Stimulated activated CD4-positive, alpha-beta T cell treated with anti-CD3 and anti-CD28 coated beads, Interleukin-2, amount 100 ng/mL, for 24 hours (primary cell): ENCODE results near the gene BRD1.
"Not testable (repeated sequence)": the region's sequence is repeated elsewhere in the genome, so short reads cannot be mapped to it uniquely, and the experiment has no call there.

Experiments
- DNase-seq, 2 donors: peaks; one replicate each; pipeline ENCODE4 v3.0.0-alpha.2; 2020

The BRD1 gene

DNA sequence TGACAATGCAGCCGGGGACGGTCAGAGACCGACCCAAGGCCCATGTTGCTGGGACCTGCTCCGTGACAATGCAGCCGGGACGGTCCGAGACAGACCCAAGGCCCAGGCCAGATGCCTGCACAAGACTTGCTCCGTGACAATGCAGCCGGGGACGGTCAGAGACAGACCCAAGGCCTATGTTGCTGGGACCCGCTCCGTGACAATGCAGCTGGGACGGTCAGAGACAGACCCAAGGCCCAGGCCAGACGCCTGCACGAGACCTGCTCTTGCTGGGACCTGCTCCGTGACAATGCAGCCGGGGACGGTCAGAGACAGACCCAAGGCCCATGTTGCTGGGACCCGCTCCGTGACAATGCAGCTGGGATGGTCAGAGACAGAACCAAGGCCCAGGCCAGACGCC, 45.8 kb downstream of the BRD1 start:
- not testable (repeated sequence) for DNase-seq

DNA sequence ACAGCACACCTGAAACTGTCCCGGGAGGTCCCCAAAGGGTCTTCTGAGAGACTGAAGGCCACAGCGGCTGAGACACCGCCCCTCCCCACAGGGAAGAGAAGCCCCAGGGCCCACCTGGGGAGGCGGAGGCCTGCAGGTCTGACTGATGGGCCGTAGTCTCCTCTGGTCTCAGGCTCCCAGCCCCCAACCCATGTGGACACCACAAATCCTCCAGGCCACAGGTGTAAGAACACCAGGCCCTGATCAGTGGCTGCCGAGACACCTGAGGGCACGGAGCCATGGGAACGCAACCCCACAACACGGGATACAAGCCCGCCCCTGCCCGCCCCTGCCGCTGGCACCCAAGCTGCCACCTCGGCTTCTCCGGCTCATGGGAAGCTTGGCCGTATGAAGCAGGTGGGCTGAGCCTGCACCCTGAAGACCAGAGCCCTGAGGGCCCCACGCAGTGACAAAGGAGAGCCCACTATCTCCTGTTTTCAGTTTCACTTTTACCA, 46.3 kb downstream of the BRD1 start:
- DNase-seq: no peak

GRCh38 chr22:49780698-49781288, 46.9 kb downstream of the BRD1 start:
- no peak for DNase-seq

- DNase-seq: no peak
These were observed 47.6 kb downstream of the BRD1 start for GRCh38 chr22:49779853-49780697.

GRCh38 chr22:49779211-49779610, 48.5 kb downstream of the BRD1 start:
- no peak for DNase-seq

DNA sequence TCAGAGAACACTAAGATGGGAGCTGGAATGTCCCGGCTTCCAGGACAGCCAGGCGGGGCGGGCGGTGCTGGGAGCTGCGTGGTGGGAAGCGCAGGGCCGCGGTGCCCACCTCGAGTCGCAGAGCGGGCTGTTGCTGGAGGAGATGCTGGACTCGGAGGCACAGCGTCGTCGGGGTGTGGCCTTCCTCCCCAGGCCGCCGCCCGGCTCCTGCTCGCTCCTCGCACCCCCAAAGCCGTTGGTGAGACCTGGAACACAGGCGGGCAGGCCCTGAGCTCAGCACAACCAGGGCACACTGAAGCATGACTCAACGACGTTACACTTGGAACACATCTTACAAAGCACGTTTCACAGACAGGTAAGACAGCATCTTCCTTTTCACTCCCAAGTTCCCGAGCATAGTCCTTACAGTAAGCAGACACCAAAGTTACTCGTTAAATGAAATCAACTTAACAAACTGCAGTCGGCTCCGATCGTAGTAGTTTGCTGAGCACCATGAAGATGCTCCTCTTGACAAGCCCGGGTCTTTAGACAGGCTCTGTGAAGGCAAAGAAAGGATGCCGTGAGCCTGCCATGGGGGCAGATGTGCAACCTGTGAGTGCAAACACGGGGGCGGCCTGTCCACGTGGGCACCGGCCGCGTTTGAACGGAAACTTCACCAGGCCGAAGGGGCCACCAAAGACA, 50.0 kb downstream of the BRD1 start:
- no peak for DNase-seq

DNA sequence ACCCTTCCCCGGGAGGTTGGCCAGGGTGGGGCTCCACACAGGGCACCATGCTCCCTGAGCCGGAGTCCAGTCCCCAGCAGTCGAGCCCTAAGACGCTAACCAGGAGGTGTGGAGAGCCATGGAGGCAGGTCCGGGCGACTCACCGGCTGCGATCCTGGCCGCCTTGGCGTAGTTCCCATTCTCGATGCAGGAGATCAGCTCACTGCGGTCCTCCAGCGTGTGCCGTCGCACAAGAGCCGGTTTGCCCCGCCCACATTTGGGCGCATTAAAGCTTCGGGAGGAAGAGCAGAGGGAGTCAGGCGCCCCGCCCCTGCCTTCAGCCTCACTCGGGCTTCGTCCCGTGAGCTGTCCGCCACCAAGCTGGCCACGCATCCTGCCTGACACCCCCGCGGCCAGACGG, 50.8 kb downstream of the BRD1 start:
- DNase-seq: no peak

- DNase-seq: no peak
These were observed 51.7 kb downstream of the BRD1 start for GRCh38 chr22:49775867-49776511.

- no peak for DNase-seq
These were observed 52.3 kb downstream of the BRD1 start for GRCh38 chr22:49775191-49775866.

- no peak for DNase-seq
These were observed 53.0 kb downstream of the BRD1 start for GRCh38 chr22:49774499-49775151.

- DNase-seq: no peak
These were observed 53.6 kb downstream of the BRD1 start for GRCh38 chr22:49774046-49774445.

DNA sequence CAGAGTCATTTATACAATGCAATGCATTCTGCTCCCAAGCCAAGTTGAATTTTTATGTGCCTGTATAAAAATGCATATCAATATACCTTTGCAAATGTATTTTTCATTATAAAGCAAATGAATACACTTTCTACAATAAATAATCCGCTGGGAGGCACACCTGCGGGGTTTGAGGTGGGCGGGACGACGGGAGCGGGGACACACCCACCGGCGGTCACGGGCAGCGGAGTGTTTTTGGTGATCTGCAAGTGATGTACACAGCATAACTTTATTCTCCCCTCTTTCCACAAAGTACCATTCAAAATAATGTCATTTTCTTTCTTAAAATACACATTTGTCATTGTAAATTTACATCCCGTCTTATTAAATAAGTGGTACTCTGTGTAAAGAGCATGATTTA, 54.1 kb downstream of the BRD1 start:
- no peak for DNase-seq

- no peak for DNase-seq
These were observed 55.0 kb downstream of the BRD1 start for GRCh38 chr22:49772692-49773091.

DNA sequence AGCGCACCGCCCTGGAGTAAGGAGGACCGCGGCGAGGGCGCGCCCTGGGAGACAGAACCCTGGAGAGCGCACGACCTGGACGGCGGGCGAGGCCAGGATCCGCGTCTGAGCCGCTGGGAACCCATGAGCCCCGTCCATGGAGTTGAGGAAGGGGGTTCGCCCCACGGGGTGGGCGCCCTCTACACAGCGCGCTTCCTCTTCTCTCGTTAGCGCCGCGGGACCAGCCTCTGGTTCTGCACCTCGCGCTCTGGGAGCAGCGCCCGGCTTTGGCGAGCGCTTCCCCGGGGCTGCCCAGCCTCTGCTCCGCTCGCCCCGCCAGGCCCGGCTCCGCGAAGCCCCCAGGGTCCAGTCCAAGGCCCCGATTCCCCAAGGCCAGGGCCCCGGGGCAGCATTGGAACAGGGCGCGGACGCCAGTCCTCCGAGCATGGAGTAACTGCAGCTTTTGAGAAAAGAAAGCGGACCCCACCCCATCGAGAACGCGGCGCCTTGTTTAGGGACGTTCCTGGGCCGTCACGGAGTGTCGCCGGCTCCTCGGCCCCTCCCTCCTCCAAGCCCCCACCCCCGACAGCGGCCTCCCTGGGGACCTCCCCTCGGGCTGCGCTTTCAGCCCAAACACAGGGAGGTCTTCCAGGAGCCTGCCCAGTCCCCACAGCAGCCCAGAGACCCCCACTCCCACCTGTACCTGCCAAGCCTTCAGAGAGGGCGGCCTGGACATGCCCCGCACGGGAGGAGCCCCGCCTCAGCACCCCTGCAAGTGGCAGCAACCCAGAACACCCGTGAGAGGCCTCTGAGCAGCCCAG, 56.2 kb downstream of the BRD1 start:
- no peak for DNase-seq

- DNase-seq: no peak
These were observed 57.0 kb downstream of the BRD1 start for GRCh38 chr22:49770547-49771265.

- no peak for DNase-seq
These were observed 57.8 kb downstream of the BRD1 start for GRCh38 chr22:49769691-49770546.

GRCh38 chr22:49768951-49769690, 58.6 kb downstream of the BRD1 start:
- no peak for DNase-seq

DNA sequence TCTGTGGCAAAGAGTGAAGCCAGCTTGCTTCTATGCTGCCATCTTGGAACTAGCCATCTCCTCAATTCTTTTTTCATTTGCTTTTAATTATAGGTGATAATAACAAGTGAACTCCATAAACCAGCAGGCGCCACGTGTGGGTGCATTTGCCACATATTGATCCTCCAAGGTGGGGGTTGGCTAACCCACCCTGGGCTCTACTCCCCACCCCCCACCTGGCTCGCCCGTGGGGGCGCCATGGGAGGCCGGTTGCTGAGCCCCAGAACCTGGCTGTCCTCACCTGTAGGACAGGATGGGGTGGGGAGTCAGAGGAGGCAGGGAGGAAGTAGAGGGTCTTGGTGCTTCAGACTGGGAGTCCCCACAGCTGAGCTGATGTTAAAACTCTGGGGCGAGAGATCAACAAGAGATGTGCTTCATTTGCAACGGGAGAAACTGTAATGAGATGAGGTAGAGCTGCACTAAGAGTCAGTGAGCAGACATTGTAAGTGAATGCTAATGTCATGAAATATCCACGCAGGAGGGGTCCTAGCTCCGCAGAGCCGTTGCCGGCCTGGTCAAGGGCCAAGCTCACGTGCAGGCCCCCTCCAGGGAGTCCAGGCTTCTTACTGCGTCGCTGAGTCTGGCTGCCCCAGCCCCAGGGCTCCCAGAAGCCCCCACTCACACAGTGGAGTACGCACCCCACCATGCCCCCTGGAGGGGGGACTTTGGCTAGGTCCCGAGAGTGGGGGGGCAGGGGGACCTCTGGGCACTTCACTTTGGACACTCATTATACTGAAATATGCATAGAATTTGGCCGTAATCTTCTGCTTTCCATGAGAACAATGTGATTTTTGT, 59.4 kb downstream of the BRD1 start:
- DNase-seq: no peak
